GM12875 (cell line): Measurements from ENCODE around the gene CTCF.

Experiments used
- H3K4me3 ChIP-seq: one replicate; pipeline ENCODE4 v1.5.1; 2011; ENCODE audit warnings: low read depth, low read length, control low read depth
- CTCF ChIP-seq: IDR thresholded peaks from 2 replicates; pipeline ENCODE4 v1.5.1; 2011; ENCODE audit warnings: low read depth, mild to moderate bottlenecking, control low read depth, inconsistent platforms, low read length, moderate library complexity, borderline replicate concordance; ENCODE audit not compliant: insufficient read depth

CTCF gene

GRCh38 chr16:67551091-67551490 lies 11.2 kb upstream of the CTCF start:
- H3K4me3 ChIP-seq: no peak overlapping the region
- TF ChIP-seq CTCF: no peak

GRCh38 chr16:67551972-67552371 lies 10.4 kb upstream of the CTCF start:
- H3K4me3 ChIP-seq: no peak overlapping the region
- no peak for TF ChIP-seq CTCF

GRCh38 chr16:67552476-67552875 lies 9.8 kb upstream of the CTCF start:
- TF ChIP-seq CTCF: no peak
- H3K4me3 ChIP-seq: no peak overlapping the region

- H3K4me3 ChIP-seq: no peak overlapping the region
These were observed 6.5 kb upstream of the CTCF start for GRCh38 chr16:67555795-67556212.

GRCh38 chr16:67558859-67559258 lies 3.5 kb upstream of the CTCF start:
- no peak overlapping the region for H3K4me3 ChIP-seq
- no peak for TF ChIP-seq CTCF

More at GRCh38 chr16:67555795-67556212, 6.5 kb upstream of the CTCF start:
- TF ChIP-seq CTCF: no peak

- peak overlapping the region; percentile 0 for H3K4me3 ChIP-seq
- TF ChIP-seq CTCF: no peak
These were observed 1.4 kb upstream of the CTCF start for GRCh38 chr16:67560827-67561342.

GRCh38 chr16:67561501-67561823 lies 864 bp upstream of the CTCF start:
- TF ChIP-seq CTCF: no peak
- peak overlapping the region; percentile 65 for H3K4me3 ChIP-seq
